ENCODE data around the gene MGLL. TPM values are rescaled to one million over a fixed set of nuclear protein-coding genes. Genes with fewer than 3 reads are reported as not detected.

MGLL gene
- total RNA-seq, 1 donor from 2014 or later, result 2.5 TPM

DNA sequence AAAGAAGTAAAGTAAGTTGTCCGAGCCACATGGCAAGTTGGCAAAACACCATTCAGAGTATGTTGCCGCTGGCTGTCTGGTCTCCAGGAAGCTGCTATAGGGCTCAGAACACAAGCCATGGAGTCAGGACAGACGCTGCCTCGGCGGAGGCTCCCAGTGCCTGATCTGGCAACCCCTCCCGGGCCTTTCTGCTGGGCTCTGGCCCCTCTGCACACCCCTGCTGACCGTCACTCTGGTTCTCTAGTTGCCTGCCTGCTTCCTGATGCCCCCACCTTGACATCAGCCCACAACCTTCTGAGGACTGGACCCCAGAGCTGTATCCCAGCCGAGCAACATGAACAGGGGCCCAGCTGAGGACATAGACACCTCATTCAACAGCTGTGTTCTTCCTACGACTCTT, 39.1 kb downstream of the MGLL start:
- TF ChIP-seq, protein P1, sequence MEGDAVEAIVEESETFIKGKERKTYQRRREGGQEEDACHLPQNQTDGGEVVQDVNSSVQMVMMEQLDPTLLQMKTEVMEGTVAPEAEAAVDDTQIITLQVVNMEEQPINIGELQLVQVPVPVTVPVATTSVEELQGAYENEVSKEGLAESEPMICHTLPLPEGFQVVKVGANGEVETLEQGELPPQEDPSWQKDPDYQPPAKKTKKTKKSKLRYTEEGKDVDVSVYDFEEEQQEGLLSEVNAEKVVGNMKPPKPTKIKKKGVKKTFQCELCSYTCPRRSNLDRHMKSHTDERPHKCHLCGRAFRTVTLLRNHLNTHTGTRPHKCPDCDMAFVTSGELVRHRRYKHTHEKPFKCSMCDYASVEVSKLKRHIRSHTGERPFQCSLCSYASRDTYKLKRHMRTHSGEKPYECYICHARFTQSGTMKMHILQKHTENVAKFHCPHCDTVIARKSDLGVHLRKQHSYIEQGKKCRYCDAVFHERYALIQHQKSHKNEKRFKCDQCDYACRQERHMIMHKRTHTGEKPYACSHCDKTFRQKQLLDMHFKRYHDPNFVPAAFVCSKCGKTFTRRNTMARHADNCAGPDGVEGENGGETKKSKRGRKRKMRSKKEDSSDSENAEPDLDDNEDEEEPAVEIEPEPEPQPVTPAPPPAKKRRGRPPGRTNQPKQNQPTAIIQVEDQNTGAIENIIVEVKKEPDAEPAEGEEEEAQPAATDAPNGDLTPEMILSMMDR (IDR thresholded peaks at IDR 0.05; ENCODE audit: unreplicated experiment), result no peak
- peaks cover 35% of the 10 kb centered on the region for H3K4me1 Mint-ChIP-seq
- H3K4me3 Mint-ChIP-seq, result no peak overlapping the region
- DNase-seq (ENCODE audit: low spot score in 2 of 2, unreplicated experiment in 2 of 2), result no peak
- no peaks in the 10 kb centered on the region for H3K36me3 Mint-ChIP-seq
- no peaks in the 10 kb centered on the region for H3K9me3 Mint-ChIP-seq
- H3K27ac Mint-ChIP-seq, result no peak overlapping the region
- no peaks in the 10 kb centered on the region for H3K27me3 Mint-ChIP-seq (ENCODE audit: low read depth)

DNA sequence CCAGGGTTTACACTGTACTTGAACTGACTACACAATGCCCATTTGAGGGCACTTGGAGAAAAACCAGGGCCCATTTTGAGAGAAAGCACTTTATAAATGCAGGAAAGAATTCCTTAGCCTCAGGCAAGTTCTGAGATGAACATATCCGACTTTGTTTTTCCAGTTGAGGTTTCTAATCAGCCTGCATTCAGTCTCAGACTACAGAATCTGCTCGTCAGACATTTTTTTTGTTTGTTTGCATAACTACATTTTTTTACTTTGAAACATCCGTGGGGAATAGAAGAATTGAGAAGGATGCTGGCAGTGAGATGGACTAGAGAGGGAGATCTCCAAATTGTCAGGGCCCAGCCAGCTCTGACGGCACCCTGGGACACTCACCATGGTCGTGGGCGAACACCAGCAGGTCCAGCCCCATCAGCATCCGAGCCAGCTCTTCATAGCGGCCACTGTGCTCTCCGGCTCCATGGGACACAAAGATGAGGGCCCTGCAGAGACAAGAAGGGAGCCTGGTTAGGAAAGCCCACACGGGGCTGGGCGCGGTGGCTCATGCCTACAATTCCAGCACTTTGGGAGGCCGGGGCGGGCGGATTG, 40.8 kb downstream of the MGLL start:
- Mint-ChIP-seq H3K4me1 (peaks cover 29% of the 10 kb centered on the region), H3K9me3 (peaks cover 9% of the 10 kb centered on the region), H3K27me3 (ENCODE audit: low read depth) (no peaks in the 10 kb centered on the region), H3K36me3 (peaks cover 2% of the 10 kb centered on the region), H3K4me3 (no peak overlapping the region), H3K27ac (peak overlapping the region; percentile 7)
- TF ChIP-seq, protein P1 (IDR thresholded peaks at IDR 0.05; ENCODE audit: unreplicated experiment), result no peak
- DNase-seq (ENCODE audit: low spot score in 2 of 2, unreplicated experiment in 2 of 2), result no peak

- no peak overlapping the region for H3K4me3 Mint-ChIP-seq
- DNase-seq (ENCODE audit: low spot score in 2 of 2, unreplicated experiment in 2 of 2), result no peak
- no peaks in the 10 kb centered on the region for H3K27me3 Mint-ChIP-seq (ENCODE audit: low read depth)
- H3K9me3 Mint-ChIP-seq, result peaks cover 9% of the 10 kb centered on the region
- H3K4me1 Mint-ChIP-seq, result peaks cover 22% of the 10 kb centered on the region
- TF ChIP-seq, protein P1 (IDR thresholded peaks at IDR 0.05; ENCODE audit: unreplicated experiment), result no peak
- no peak overlapping the region for H3K27ac Mint-ChIP-seq
- H3K36me3 Mint-ChIP-seq, result peaks cover 2% of the 10 kb centered on the region
These were observed 41.5 kb downstream of the MGLL start for GRCh38 chr3:127780536-127781400.

DNA sequence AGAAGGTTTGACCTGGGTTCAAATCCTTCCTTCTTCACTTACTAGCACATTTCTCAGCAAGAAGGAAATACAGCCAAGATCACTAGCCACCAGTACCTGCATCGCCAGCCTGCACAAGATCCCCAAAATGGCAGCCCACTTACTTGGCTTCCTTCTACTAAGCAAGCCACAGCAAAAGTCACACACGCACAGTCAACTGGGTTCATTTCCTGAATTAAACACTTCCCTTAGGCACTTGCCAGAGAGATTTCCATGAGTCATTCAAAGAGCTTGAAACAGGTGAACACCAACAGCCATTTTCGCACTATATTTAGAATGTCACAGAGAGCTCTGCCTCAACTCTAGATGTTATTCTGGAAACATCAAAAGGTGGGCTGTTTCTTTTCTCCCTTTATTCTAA, 42.6 kb downstream of the MGLL start:
- Mint-ChIP-seq H3K36me3 (peaks cover 2% of the 10 kb centered on the region), H3K27me3 (ENCODE audit: low read depth) (no peaks in the 10 kb centered on the region), H3K27ac (no peak overlapping the region), H3K4me1 (peaks cover 27% of the 10 kb centered on the region), H3K9me3 (peaks cover 9% of the 10 kb centered on the region), H3K4me3 (no peak overlapping the region)
- no peak for DNase-seq (ENCODE audit: low spot score in 2 of 2, unreplicated experiment in 2 of 2)
- TF ChIP-seq, protein P1 (IDR thresholded peaks at IDR 0.05; ENCODE audit: unreplicated experiment), result no peak

DNA sequence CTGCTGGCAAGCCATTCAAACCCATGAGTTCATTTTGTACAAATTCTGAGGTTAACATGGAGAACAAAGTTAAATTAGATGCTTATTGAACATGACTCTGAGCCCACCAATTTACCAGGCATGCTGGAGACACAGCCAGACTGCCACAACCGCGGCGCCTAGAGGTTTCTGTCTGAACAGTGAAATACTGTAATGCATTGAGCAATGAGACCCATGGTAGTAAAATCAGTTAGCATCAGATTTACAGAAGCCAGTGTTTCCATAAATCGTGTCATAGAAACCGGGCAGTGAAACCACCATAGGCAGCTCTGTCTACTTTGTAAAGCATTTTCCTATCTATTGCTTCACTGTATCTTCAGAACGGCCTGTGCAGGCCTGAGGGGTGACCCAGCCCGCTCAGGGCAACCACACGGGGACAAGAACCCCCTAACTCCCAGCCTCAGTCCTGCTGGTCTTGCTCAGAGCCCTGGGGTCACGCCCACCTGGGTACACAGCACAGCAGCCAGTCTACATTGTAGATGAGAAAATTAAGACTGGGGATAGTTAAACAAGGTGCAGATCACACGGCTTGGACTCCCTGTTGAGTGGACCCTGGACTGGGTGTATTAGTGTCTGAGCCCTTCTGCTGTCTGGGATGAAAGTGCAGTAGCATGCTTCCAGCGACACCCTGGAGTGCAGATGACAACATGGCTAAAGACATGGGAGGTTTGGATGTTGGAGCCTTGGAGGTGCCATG, 44.2 kb downstream of the MGLL start:
- TF ChIP-seq, protein P1 (IDR thresholded peaks at IDR 0.05; ENCODE audit: unreplicated experiment), result no peak
- Mint-ChIP-seq H3K27me3 (ENCODE audit: low read depth) (no peaks in the 10 kb centered on the region), H3K27ac (no peak overlapping the region), H3K36me3 (peaks cover 2% of the 10 kb centered on the region), H3K4me3 (no peak overlapping the region), H3K4me1 (peaks cover 27% of the 10 kb centered on the region), H3K9me3 (peaks cover 9% of the 10 kb centered on the region)
- no peak for DNase-seq (ENCODE audit: low spot score in 2 of 2, unreplicated experiment in 2 of 2)

Data from mesothelial cell of epicardium (in vitro differentiated cells).